Kidney (tissue), 14 donors: ENCODE data around the gene HSF5. TPM values are rescaled to one million over a fixed set of nuclear protein-coding genes. Genes with fewer than 3 reads are reported as not detected.

Experiments
- DNase-seq, 5 donors: peaks; one replicate each; pipeline ENCODE4 v3.0.0-alpha.2; 2013 to 2020
- FAIRE-seq: peaks from 2 replicates; lab custom pipeline; 2012; peaks lifted over from hg19 to GRCh38; lab: Jason Lieb, UNC
- H3K27ac ChIP-seq, 2 donors: one replicate each; pipeline ENCODE4 v1.7.0; 2013; ENCODE audit warnings: low read depth in 2 of 2, low read length in 2 of 2, inconsistent platforms in 1 of 2
- H3K27me3 ChIP-seq: one replicate; pipeline ENCODE4 v1.7.1; 2013; ENCODE audit warnings: low read length, inconsistent platforms; ENCODE audit not compliant: control insufficient read depth, insufficient read depth
- H3K36me3 ChIP-seq, 3 donors: one replicate each; pipeline versions ENCODE4 v1.7.0 to v1.7.1; 2013; ENCODE audit warnings: low read length in 3 of 3, control low read depth in 1 of 3, inconsistent platforms in 1 of 3; ENCODE audit not compliant: insufficient read depth in 3 of 3, control insufficient read depth in 2 of 3
- H3K4me1 ChIP-seq, 3 donors: one replicate each; pipeline versions ENCODE4 v1.7.0 to v1.7.1; 2013; ENCODE audit warnings: low read length in 3 of 3, inconsistent platforms in 1 of 3, low read depth in 1 of 3; ENCODE audit not compliant: control insufficient read depth in 2 of 3, insufficient read depth in 2 of 3
- H3K4me3 ChIP-seq, 3 donors: one replicate each; pipeline versions ENCODE4 v1.7.0 to v1.8.1; 2013; ENCODE audit warnings: low read length in 3 of 3, control low read depth in 1 of 3, inconsistent platforms in 1 of 3
- H3K9ac ChIP-seq, 3 donors: one replicate each; pipeline versions ENCODE4 v1.7.0 to v1.7.1; 2013; ENCODE audit warnings: low read length in 3 of 3, control low read depth in 1 of 3, inconsistent platforms in 1 of 3
- H3K9me3 ChIP-seq, 3 donors: one replicate each; pipeline versions ENCODE4 v1.7.0 to v1.7.1; 2013; ENCODE audit warnings: low read length in 3 of 3, control low read depth in 1 of 3, inconsistent platforms in 1 of 3; ENCODE audit not compliant: control insufficient read depth in 2 of 3, insufficient read depth in 1 of 3
- intact Hi-C: fragments of 100-400 bp; cut with DNase I; formaldehyde crosslinking; loops from one replicate; pipeline ENCODE4 v1.11.1; 2022
- polyA plus RNA-seq: library from polyadenylated mRNA; stranded (reverse); fragments of 350-450 nt; fragmentation: Illumina TruSeq; extraction: RNeasy Lipid Tissue Mini Kit (QIAGEN cat#74804); gene quantifications from one replicate; pipeline ENCODE4 v1.2.3, GENCODE V29; 2014; ENCODE audit warnings: low read depth, low replicate concordance; ENCODE audit not compliant: insufficient read depth
- total RNA-seq: library from RNA; stranded (reverse); fragmentation: NEBNext Ultra II Directional; extraction: Animal tissue kit (Norgen Biotek cat#: 25700); gene quantifications from one replicate; pipeline ENCODE4 v1.2.1, GENCODE V29; 2021
- TF ChIP-seq, protein P1 (sequence below): IDR thresholded peaks from 3 replicates; pipeline ENCODE4 v1.5.1; 2012; ENCODE audit warnings: mild to moderate bottlenecking, moderate library complexity, borderline replicate concordance; ENCODE audit not compliant: insufficient read depth; ENCODE audit errors: extremely low read depth
- donor health status: control.
- donor health status: control.
- donor health status: control.
- donor health status: control.
- donor health status: control.
- donor health status: DM: yes; HTN: yes; CAD: no.
- donor health status: Normal renal cell carcinoma (clear cell type).

HSF5 gene
- total and polyA plus RNA-seq, 2 donors from 2014 or later: 0.19 TPM; not detected in 1

DNA sequence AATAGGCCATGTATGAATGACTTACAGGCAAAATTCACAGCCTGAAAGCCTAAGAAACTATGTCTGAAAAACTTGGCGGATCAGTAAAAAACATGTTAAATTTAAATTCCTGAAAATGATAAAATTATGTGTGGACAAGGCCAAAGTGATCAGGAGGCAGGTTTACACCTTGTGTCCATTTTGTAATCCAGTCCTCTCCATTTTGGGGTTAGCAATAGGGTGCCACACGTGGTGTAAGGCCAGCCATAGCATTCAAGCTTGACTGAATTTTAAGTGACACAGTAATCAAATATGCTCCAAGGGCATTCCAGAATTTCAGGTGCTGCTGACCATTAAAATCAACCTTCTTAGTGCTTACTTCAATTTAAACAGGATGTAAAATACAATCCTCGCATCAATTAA, 73.6 kb downstream of the HSF5 start:
- Histone ChIP-seq H3K36me3 (no peaks in the 10 kb centered on the region), H3K4me3 (peak overlapping the region; percentile 1 to 91 (median 53)), H3K9me3 (no peaks in the 10 kb centered on the region), H3K27ac (no peak overlapping the region), H3K9ac (peak overlapping the region in 1 of 3 donors; percentile 14), H3K27me3 (no peaks in the 10 kb centered on the region), H3K4me1 (peaks cover 0 to 3% (median 2%) of the 10 kb centered on the region in 3 donors)
- FAIRE-seq: no peak
- DNase-seq: peak in 1 of 5 donors; percentile 32
- TF ChIP-seq, protein P1, sequence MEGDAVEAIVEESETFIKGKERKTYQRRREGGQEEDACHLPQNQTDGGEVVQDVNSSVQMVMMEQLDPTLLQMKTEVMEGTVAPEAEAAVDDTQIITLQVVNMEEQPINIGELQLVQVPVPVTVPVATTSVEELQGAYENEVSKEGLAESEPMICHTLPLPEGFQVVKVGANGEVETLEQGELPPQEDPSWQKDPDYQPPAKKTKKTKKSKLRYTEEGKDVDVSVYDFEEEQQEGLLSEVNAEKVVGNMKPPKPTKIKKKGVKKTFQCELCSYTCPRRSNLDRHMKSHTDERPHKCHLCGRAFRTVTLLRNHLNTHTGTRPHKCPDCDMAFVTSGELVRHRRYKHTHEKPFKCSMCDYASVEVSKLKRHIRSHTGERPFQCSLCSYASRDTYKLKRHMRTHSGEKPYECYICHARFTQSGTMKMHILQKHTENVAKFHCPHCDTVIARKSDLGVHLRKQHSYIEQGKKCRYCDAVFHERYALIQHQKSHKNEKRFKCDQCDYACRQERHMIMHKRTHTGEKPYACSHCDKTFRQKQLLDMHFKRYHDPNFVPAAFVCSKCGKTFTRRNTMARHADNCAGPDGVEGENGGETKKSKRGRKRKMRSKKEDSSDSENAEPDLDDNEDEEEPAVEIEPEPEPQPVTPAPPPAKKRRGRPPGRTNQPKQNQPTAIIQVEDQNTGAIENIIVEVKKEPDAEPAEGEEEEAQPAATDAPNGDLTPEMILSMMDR: no peak
- intact Hi-C loops: no loop called here

DNA sequence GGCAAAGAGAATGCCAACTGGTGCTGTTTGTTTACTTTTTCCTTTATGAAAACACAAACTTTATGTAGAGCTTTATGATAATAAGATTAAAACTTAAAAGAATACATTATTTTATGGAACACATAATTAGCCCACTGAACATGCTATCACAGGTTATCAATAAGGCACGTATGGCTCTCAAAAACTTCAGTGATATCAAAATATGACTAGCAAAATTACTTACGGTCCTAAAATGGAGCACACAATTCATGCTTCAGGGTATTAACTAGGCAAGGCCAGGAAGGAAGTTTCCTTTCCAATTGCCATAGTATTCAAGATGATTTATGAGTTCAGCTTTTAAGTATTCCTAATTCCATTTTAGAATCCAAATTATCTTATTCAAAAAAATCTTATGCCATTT, 74.5 kb downstream of the HSF5 start:
- Histone ChIP-seq H3K27ac (no peak overlapping the region), H3K4me3 (peak overlapping the region in 2 of 3 donors; percentile 51 to 53), H3K4me1 (peaks cover 0 to 3% (median 2%) of the 10 kb centered on the region in 3 donors), H3K36me3 (no peaks in the 10 kb centered on the region), H3K9me3 (no peaks in the 10 kb centered on the region), H3K27me3 (no peaks in the 10 kb centered on the region), H3K9ac (no peak overlapping the region)
- DNase-seq (no peak), FAIRE-seq (no peak)
- TF ChIP-seq, protein P1: no peak
- intact Hi-C loops: no loop called here

DNA sequence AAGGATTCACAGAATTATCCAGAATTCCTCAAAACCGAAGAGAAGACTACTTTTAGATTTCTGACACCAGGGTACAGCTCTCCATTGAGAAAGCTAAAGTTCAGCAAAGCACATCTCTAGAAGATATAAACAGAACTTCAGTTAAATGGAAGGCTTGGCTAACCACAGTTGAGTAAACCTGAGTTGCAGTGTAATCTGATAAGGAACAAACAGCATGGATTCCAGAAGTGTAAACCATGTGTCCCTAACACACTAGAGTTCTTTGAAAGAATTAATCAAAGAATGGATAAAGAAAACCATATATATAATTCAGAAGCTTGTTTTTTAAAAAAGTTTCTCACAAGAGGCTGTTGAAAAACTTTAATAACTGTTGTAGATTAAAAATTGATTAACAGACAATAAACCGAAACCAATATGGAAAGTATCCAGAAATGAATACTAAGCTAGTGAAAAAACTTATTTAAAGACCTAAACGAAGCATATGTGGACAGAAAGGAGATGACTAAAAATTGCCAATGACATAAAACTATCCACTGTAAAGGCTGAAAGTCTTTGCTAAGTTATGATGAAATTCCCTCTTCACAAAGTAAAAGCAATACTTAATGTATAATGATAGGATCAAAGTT, 75.1 kb downstream of the HSF5 start:
- H3K9ac ChIP-seq: no peak overlapping the region
- DNase-seq (peak in 1 of 5 donors; percentile 34), FAIRE-seq (no peak)
- no peaks in the 10 kb centered on the region for H3K9me3 ChIP-seq
- H3K4me3 ChIP-seq: peak overlapping the region in 2 of 3 donors; percentile 51 to 53
- H3K4me1 ChIP-seq: peaks cover 0 to 3% (median 2%) of the 10 kb centered on the region in 3 donors
- no peaks in the 10 kb centered on the region for H3K36me3 ChIP-seq
- intact Hi-C loops: no loop called here
- no peak overlapping the region for H3K27ac ChIP-seq
- TF ChIP-seq, protein P1: no peak
- H3K27me3 ChIP-seq: no peaks in the 10 kb centered on the region
